Esophagus muscularis mucosa (tissue), 3 donors: ENCODE data around the gene CHST12.

ENCODE experiments used
- CTCF ChIP-seq, 3 experiments: fragments of 200-600 bp in 2 of 3; fragments of 450-650 bp in 1 of 3; sonication (generic) in 2 of 3; IDR thresholded peaks; one replicate each; pipeline ENCODE4 v1.5.1; 2017 to 2019; ENCODE audit warnings: antibody characterized with exemption in 3 of 3, mild to moderate bottlenecking in 2 of 3, moderate library complexity in 1 of 3
- POLR2AphosphoS5 ChIP-seq, 2 donors: sonication (generic); formaldehyde crosslinking; IDR thresholded peaks; one replicate each; pipeline ENCODE4 v1.6.1; 2017; ENCODE audit warnings: antibody characterized with exemption in 2 of 2

GRCh38 chr7:2373646-2374045 is 29.8 kb upstream of the CHST12 start:
- TF ChIP-seq CTCF (IDR thresholded peaks at IDR 0.05) = no peak
- no peak for TF ChIP-seq POLR2AphosphoS5 (IDR thresholded peaks at IDR 0.05)
